Middle frontal gyrus (tissue), 1 donor: ENCODE measurements around the gene AP5B1.

Source experiments
- DNase-seq: peaks from one replicate; pipeline ENCODE4 v3.0.0-alpha.2; 2015; ENCODE audit warnings: low spot score; ENCODE audit errors: extremely low spot score

The AP5B1 gene

DNA sequence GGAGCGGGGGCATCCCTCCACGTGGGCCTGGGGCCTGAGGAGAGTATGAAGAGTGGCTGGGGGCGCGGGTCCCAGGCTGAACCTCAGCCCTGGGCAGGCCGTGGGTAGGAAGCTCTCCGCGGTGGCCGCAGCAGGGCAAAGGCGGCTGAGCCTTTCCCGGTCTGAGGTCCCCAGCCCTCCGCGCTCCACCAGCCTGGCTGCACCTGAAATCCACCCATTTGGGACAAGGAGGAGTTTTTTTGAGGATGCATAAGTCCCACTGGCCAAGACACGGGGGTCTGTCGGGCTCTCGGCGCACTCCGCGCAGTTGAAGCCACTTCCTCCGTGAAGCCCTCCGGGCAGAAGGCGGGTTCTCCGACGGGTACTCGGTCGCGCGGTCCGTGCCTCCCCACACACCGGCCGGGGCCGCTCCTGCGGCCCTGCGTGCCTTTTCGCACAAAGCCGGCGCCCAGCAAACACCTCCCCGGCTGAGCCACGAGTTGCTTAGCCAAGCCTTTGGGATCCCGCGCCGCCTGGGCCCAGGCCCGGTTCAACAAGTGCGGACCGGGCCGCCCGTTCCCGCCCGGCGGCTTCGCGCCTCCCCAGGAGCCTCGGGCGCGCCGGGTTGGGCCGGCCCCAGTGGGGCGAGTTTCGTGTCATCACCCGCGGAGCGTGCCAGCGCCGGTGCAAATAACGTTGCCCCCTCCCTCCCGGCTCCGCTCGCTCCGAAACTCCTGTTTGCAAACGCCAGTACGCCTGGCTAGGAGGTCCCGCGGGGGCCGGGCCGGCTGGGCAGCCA is 5.4 kb upstream of the AP5B1 start:
- DNase-seq: no peak

DNA sequence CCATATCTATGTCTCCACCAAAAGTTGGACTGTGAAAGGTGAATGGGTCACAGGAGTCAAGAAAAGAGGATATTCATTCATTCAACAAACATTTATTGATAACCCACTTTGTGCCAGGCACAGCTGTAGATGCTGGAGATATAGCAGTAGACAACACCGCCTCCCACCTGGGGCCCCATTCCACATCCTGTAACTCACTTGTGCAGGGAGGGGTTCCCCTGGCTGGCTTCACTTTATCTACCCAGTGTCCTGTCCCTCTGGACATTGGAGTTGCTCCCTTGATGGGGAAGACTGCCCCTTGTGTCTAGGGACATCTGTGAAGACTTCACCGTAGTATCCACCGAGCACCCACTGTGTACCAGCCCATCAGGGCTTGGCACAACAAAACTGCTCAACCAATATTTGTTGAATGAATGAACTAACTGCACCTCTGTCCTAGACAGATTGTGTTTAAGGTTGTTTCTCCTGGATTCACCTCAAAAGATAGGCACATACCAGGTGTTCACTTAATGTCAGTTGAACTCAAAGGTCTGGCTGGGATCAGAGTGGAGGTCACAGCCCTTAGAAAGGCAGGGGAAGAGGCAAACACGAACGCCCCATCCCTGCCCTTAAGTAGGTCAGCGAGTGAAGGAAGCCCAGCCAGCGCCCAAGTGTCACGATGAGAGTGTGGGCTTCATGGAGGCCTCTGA is 4.7 kb upstream of the AP5B1 start:
- DNase-seq: no peak

DNA sequence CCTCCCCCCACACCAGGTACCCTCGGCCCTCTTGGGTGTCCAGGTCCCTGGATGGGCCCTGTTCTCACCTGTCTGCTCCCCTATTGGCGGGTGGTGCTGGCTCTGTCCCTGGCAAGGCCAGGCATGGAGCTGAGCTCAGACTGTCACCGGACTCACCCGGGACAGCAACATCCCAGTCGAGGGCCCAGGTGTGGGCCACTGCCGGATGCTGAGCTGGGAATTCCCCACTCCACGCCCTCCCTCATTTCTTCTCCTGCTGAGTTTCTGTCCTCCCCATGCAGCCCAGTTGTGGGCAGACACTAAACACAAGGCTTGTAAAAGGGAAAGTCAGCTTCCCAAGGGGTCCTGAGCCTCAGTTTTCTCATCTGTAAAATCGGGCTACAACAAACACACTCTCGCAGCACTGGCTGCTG is 2.0 kb upstream of the AP5B1 start:
- no peak for DNase-seq

DNA sequence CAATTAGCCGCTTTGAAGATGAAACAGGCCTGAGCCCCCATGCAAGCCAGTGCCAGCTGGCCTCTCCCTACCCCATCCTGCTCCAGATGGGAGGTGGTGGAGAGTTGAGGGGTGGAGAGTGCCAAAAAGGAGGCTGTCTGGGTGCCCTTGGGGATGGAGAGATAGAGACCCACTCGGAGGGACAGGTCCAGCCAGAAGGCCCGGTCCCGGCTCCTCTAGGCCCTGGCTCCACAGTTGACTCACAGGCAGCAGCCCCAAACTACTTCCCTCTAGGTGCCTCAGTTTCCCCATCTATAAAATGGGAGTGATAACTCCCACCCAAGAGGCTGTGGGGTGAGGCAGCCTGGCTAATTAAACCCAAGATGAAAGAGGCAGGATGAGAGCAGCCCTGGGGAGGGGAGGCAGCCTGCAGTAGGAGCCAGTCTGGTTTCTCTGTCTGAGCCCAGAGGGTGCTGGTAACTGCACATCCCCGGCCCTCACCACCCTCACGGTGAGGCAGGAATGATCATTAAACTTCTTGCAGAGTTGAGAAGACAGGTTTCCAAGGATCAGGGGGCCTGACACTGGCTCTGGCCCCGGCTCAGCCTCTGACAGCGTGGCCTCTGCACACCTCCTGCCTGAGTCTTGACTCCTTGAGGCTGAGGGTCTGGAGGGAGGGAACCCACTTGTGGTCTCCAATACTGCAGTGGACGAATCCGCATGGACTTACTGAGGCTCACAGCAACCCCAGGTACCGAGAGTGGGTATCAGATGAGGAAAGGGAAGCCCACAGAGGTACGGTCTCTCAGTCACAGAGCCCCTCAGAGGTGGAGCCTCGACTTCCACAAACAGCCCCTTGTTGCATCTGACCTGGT is 1.4 kb upstream of the AP5B1 start:
- no peak for DNase-seq

DNA sequence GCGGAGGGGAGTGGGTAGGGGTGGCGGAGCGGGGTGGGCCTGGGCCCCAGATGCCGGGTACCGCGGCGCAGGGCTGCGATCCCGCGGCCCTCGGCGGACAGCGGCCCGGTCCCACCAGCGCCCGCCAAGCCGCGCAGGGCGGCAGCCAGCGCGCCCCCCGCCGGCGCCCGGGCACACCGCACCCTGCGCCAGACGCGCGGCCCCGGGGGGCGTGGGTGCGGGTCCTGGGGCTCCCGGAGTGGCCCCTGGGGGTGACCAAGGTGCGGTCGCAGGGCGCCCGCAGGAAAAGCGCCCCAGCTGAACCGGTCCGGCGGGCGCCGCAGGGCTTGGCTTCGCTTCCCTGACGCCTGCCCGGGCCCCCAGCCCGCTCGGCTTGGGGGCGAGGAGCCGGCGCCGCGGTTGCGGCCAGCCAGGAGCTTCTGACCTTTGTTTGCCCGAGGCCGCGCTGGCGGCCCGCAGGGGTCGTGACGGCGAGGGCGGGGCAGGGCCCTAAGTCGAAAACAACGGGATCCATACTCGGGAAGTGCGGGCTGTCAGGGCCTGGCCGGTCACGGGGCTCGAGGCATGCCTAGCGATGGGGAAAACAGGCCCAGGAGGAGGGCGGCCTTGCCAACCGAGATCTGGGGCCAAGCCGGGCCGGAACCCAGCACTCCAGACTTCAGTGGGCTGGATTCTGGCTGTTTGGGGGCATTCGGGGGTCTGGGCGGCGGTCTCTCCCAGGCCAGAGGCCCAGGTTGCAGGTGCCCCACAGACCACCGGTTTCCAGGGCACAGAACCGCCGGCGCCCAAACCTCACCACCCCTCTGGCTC is 581 bp upstream of the AP5B1 start:
- DNase-seq: no peak

DNA sequence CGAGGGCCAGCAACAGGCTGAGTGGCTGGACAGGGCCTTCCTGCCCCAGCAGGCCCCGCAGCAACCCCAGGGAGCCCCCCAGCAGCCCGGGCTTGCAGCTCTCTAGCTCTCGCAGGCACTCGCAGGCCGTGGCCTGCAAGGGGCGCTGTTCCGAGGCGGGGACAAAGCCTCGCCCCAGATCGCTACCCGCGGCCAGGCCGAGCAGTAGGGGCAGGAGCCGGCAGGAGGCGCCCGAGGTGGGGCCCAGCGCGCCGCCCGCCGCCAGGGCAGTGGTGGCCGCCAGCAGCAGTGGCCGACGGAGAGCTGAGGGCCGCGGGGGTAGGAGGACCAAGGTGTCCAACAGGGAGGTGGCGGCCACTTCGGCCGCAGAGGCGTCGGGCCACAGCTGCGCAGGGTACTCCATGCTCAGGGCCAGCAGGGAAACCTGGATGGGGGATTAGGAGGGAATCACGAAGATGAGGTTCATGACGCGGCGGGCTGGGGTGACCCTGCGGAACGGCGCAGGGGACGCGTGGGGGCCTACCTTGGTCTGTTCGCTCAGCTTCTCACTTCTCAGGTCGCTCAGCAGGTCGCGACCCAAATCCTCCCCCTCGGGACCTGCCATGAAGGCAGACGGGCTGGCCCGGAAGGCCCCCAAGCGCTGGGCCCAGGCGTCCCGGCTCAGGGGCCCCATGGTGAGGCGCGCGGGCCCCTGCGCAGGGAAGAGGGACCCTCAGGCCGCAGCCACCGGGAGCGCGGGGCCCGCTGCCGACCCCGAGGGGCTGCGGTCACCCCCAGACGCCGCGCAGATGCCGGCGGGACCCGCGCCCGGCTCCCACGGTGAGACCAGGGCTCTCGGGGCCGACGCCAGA is 632 bp downstream of the AP5B1 start:
- DNase-seq: no peak

DNA sequence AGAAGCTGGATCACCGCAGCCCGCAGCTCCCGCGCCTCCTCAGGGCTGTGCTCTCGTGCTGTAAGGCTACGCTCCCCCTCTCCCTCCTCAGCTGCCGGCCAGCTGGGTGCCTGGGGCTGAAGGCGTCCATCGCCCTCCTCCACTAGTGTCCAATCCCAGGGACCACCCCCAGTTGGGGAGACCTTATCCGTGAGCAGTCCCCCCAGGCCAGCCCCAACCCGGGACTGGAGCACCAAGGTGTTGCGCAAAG is 1.2 kb downstream of the AP5B1 start:
- no peak for DNase-seq

DNA sequence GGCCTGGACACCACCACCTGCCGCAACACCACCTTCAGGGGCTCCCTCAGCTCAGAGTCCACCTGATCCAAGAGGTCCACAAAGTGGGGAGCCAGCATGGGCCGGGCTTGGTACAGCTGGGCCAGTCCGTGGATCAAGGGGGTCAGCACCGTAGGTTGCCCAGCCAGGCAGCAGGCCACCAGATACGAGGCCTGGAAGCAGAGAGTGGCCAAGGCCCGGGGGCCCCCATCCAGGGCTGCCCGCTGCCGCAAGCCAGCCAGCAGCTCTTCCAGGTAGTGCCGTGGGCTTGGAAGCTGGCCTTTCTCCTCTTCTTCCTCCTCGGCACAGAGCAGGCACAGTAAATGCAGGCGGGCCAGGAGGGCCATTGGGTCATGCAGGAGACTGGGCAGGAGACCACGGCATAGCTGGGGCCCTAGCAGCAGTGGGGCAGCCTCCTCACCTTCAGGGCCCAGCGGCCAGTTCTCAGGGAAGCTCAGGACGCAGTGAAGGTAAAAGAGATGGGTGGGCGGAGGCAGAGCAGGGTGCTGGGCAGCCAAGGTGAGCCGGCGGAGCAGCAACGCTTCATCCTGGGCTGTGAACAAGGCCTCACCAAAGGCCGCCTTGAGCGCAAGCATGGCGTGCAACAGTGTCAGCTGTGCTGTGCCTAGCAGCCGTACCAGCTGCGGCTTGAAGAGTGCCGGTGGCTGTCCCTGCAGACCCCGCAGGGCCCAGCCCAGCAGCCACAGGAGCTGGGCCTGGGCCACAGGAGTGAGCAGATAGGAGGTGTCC is 1.7 kb downstream of the AP5B1 start:
- no peak for DNase-seq

GRCh38 chr11:65778431-65778900 is 2.3 kb downstream of the AP5B1 start:
- DNase-seq: no peak

GRCh38 chr11:65777821-65778361 is 2.9 kb downstream of the AP5B1 start:
- no peak for DNase-seq

GRCh38 chr11:65777241-65777640 is 3.5 kb downstream of the AP5B1 start:
- DNase-seq: no peak

DNA sequence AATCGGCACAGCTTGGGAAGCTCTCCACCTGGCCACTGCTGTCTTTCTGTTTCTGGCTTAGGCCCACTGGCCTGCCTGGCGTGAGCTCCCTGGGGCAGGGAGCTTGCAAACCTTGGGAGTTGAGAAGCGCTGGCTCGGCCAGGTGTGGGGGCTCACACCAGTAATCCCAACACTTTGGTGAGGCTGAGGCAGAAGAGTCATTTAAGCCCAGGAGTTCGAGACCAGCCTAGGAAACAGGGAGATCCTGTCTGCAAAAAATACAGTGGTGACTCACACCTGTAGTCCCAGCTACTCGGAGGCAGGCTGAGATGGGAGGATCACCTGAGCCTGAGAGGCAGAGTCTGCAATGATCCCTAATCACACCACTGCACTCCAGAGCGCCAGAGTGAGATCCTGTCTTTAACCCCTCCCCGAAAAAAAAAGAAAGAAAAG is 4.0 kb downstream of the AP5B1 start:
- no peak for DNase-seq

GRCh38 chr11:65776196-65776595 is 4.6 kb downstream of the AP5B1 start:
- DNase-seq: no peak

DNA sequence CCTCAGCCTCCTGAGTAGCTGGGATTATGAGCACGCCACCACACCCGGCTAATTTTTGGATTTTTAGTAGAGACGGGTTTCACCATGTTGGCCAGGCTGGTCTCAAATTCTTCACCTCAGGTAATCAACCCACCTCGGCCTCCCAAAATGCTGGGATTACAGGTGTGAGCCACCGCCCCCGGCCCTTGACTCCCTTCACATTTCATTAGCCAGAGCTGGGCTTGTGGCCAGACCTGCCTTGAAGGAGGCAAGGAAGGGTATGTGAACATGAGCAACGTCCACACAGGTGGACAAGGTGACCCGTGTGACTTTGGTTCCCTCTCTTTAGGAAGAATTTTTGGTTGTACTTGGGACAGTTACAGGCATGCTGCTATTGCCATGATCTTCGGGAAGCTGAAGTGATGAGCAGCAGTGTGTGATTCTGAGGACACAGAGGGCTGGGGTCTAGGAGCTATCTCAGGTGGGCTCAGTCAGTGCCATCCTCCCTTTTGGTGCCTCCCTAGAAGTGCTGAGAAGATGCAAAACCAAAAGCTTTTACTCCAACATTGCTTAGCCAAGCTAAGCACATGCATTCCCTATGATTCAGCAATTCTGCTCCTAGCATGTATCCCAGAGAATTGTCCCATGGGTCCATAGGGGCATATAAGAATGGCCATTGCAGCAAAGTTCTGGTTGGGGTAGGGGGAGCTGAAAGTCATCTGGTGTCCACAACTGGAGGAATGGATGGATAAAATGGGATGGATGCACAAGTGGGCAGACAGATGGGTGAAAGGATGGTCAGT is 6.1 kb downstream of the AP5B1 start:
- DNase-seq: no peak

- no peak for DNase-seq
Observed at GRCh38 chr11:65773784-65774411, 6.9 kb downstream of the AP5B1 start.

GRCh38 chr11:65771589-65772112 is 9.1 kb downstream of the AP5B1 start:
- DNase-seq: no peak

DNA sequence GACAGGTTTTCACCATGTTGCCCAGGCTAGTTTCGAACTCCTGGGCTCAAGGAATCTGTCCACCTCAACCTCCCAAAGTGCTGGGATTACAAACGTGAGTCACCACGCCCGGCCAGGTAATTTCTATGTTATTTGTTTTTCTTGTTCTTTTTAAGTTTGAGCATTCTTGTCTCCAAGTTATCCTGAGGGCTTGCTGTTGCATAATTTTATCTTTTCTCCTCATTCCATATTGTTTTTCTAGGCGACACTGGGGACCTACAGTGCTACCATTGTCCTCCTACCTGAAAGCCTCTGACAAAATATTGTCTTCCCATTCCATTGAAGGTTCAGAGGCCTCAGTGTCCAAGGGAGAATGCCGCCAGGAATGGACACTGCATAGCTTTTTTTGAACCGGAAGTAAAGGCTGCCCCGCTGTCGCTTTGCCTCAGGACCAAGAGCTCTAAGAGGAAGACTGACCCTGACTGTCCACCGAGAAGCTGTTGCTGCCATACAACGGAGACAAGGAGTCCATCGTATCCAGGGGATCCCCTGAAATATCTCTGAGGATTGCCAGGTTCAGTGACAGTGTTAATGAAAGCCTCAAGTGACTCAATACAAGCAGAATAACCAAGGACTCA is 9.7 kb downstream of the AP5B1 start:
- DNase-seq: no peak
